ENCODE measurements around the gene ABL1.
A peak's percentile ranks its signal among the peaks of the same experiment; 100 is the strongest.

ABL1 gene

GRCh38 chr9:130820135-130820738 is 14.8 kb upstream of the ABL1 start:
- no peak for TF ChIP-seq CTCF (IDR thresholded peaks at IDR 0.05; ENCODE audit: low read depth, low read length)
- no peak for DNase-seq (ENCODE audit: low read depth, low spot score)
- H3K4me3 ChIP-seq (ENCODE audit: low read depth, low read length), result no peak overlapping the region
- in situ Hi-C loops (cut with HindIII; ENCODE audit: low sequenced_read_pairs), result no loop called here

GRCh38 chr9:130823435-130823834 is 11.6 kb upstream of the ABL1 start:
- in situ Hi-C loops (cut with HindIII; ENCODE audit: low sequenced_read_pairs), result no loop called here
- DNase-seq (ENCODE audit: low read depth, low spot score), result no peak
- H3K4me3 ChIP-seq (ENCODE audit: low read depth, low read length), result no peak overlapping the region
- no peak for TF ChIP-seq CTCF (IDR thresholded peaks at IDR 0.05; ENCODE audit: low read depth, low read length)

DNA sequence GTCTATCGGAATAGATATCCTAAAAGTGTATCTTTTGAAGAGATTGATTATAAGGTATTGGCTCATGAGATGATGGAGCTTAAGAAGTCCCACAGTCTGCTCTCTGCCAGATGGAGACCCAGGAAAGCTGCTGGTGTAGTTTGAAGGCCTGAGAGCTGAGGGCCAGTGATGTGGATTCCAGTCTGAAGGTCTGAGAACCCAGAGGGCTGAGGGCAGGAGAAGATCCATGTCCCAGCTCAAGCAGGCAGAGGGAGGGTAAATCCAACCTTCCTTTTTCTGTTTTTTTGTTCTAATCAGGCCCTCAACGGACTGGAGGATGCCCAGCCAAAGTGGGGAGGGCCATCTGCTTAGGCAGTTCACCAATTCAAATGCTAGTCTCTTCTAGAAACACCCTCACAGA is 11.0 kb upstream of the ABL1 start:
- DNase-seq (ENCODE audit: low read depth, low spot score), result no peak
- H3K4me3 ChIP-seq (ENCODE audit: low read depth, low read length), result no peak overlapping the region
- TF ChIP-seq CTCF (IDR thresholded peaks at IDR 0.05; ENCODE audit: low read depth, low read length), result no peak
- in situ Hi-C loops (cut with HindIII; ENCODE audit: low sequenced_read_pairs), result no loop called here

DNA sequence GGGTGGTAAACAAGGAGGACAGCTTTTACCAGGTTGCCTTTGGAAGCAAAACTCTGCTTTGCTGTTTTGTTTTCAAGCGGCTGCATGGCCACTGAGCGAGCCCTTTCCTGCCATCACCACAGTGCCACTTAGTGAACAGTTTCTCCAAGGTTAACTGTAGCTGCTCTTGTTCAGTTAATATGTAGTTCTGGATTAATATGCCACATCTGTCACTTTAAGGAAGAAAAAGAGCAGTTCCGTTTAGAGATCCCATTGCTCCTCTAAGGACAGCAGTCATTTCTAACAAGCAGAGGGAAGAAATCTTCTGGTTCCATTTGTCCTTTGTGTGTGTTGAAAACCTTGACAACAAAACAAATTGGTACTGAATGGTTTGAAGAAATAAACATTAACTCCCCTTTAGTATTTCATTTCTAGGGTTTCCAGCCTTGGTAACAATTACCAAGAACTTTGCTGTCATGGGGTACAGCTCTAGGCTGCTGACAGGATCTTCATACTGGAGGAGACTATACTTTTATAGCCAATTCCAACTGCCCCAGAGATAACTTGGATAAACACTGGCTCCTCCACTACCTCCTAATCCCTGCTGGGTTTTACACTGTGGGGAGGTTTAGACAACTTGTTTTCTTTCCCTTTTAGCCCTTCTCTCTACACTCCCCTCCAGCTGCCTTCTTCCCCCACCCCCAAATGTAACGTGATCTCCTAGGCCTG is 10.3 kb upstream of the ABL1 start:
- in situ Hi-C loops (cut with HindIII; ENCODE audit: low sequenced_read_pairs), result no loop called here
- no peak for TF ChIP-seq CTCF (IDR thresholded peaks at IDR 0.05; ENCODE audit: low read depth, low read length)
- DNase-seq (ENCODE audit: low read depth, low spot score), result peak; percentile 93
- no peak overlapping the region for H3K4me3 ChIP-seq (ENCODE audit: low read depth, low read length)

DNA sequence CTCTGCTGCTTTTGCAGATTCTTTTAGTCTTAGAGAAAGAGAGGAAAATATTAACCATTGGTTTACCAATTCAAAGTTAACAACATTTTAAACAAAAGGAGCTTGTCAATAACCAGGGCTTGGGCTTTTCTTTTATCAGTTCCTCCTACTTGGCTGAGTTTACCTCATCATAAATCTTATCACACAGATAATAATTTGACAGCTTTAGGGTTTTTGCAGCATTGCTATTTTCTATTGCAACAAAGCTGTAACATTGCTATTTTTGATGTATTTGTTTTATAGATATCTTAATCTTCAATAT is 9.8 kb upstream of the ABL1 start:
- DNase-seq (ENCODE audit: low read depth, low spot score), result no peak
- H3K4me3 ChIP-seq (ENCODE audit: low read depth, low read length), result no peak overlapping the region
- no peak for TF ChIP-seq CTCF (IDR thresholded peaks at IDR 0.05; ENCODE audit: low read depth, low read length)
- in situ Hi-C loops (cut with HindIII; ENCODE audit: low sequenced_read_pairs), result no loop called here

DNA sequence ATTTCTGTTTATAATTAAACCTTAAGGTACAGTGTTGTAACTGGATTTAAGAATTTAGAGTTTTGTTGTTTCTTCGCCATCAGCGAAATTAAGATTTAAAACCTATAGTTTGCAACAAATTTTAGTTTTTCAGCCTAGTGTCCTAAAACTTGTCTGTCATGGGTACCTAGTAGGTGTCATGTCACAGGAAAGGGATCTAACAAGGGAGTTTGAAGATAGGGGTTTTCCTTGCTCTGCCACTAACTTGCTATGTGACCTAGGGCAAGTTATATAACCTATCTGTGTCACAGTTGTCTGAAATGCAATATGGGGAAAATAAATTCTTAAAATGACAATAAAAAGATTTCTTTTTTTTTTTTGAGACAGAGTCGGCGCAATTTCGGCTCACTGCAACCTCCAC is 9.2 kb upstream of the ABL1 start:
- H3K4me3 ChIP-seq (ENCODE audit: low read depth, low read length), result no peak overlapping the region

More for the DNA sequence above, 9.2 kb upstream of the ABL1 start:
- DNase-seq (ENCODE audit: low read depth, low spot score), result no peak
- in situ Hi-C loops (cut with HindIII; ENCODE audit: low sequenced_read_pairs), result no loop called here
- no peak for TF ChIP-seq CTCF (IDR thresholded peaks at IDR 0.05; ENCODE audit: low read depth, low read length)

All from astrocyte of the spinal cord (primary cell).